Stomach (tissue), 9 donors: ENCODE measurements around the gene DOCK2. TPM values are rescaled to one million over a fixed set of nuclear protein-coding genes. Genes with fewer than 3 reads are reported as not detected.
A peak's percentile ranks its signal among the peaks of the same experiment; 100 is the strongest.

ENCODE experiments used
- DNase-seq, 2 donors: peaks; one replicate each; pipeline versions ENCODE4 v3.0.0 to v3.0.0-alpha.2; 2013 to 2019
- H3K27ac ChIP-seq, 5 donors: fragments of 200-600 bp in 4 of 5; sonication (generic) in 4 of 5; one replicate each; pipeline ENCODE4 v1.5.1; 2013 to 2019; ENCODE audit warnings: mild to moderate bottlenecking in 1 of 5, moderate library complexity in 1 of 5
- H3K27me3 ChIP-seq, 3 donors: fragments of 200-600 bp; sonication (generic); one replicate each; pipeline ENCODE4 v1.5.1; 2017 to 2019; ENCODE audit warnings: mixed run types in 1 of 3
- H3K36me3 ChIP-seq, 4 donors: fragments of 200-600 bp; sonication (generic); 1 replicate in 3 of 4; 2 replicates in 1 of 4; pipeline ENCODE4 v1.5.1; 2016 to 2019
- H3K4me1 ChIP-seq, 4 donors: fragments of 200-600 bp; sonication (generic); one replicate each; pipeline ENCODE4 v1.5.1; 2016 to 2019
- H3K4me3 ChIP-seq, 4 donors: fragments of 200-600 bp; sonication (generic) in 3 of 4; one replicate each; pipeline ENCODE4 v1.5.1; 2016 to 2019; ENCODE audit warnings: mild to moderate bottlenecking in 1 of 4
- H3K9me3 ChIP-seq, 4 donors: fragments of 200-600 bp; sonication (generic); one replicate each; pipeline ENCODE4 v1.5.1; 2016 to 2019
- EP300 ChIP-seq: sonication (generic); formaldehyde crosslinking; IDR thresholded peaks from one replicate; pipeline ENCODE4 v1.6.1; 2017; ENCODE audit warnings: antibody characterized with exemption
- POLR2A ChIP-seq, 4 donors: fragments of 450-650 bp; IDR thresholded peaks; one replicate each; pipeline ENCODE4 v1.6.1; 2016; ENCODE audit warnings: antibody characterized with exemption in 4 of 4, control low read depth in 2 of 4, mild to moderate bottlenecking in 1 of 4, moderate library complexity in 1 of 4
- POLR2AphosphoS5 ChIP-seq, 3 donors: sonication (generic); formaldehyde crosslinking; IDR thresholded peaks; one replicate each; pipeline ENCODE4 v1.6.1; 2016; ENCODE audit warnings: antibody characterized with exemption in 3 of 3
- WGBS, 5 donors: extraction: QIAGEN DNeasy Blood & Tissue Kit in 3 of 5; methylation state at CpG; one replicate each; pipeline versions ENCODE4 v1.1.5 to v1.1.7; 2013 to 2018; 5-methylcytosine and 5-hydroxymethylcytosine counted together
- intact Hi-C: fragments of 100-400 bp; cut with DNase I; formaldehyde crosslinking; loops from one replicate; pipeline ENCODE4 v1.15.1; 2023; ENCODE audit warnings: low total_unique reads
- polyA plus RNA-seq, 3 donors: library from polyadenylated mRNA; stranded (reverse); fragments of 200-250 nt; gene quantifications; one replicate each; pipeline ENCODE4 v1.2.3, GENCODE V29; 2013
- total RNA-seq, 5 donors: library from RNA; depleted of rRNA; stranded (reverse); fragments of >200 nt; gene quantifications; one replicate each; pipeline versions ENCODE4 v1.1.0 to v1.2.3, GENCODE V29; 2014 to 2016
- TF ChIP-seq, protein P1 (sequence below), 7 experiments: fragments of 450-650 bp in 4 of 7; fragments of 200-600 bp in 3 of 7; sonication (generic) in 3 of 7; IDR thresholded peaks; one replicate each; pipeline ENCODE4 v1.5.1; 2016 to 2019; ENCODE audit warnings: antibody characterized with exemption in 7 of 7, control low read depth in 2 of 7, mild to moderate bottlenecking in 1 of 7
- donor health status: healthy with polysubstance abuse.
- donor health status: Bipolar disorder and iron deficiency.
- donor health status: healthy.

Gene DOCK2
- total and polyA plus RNA-seq, 8 donors = 2.1 to 50.2 (median 8.5) TPM

DNA sequence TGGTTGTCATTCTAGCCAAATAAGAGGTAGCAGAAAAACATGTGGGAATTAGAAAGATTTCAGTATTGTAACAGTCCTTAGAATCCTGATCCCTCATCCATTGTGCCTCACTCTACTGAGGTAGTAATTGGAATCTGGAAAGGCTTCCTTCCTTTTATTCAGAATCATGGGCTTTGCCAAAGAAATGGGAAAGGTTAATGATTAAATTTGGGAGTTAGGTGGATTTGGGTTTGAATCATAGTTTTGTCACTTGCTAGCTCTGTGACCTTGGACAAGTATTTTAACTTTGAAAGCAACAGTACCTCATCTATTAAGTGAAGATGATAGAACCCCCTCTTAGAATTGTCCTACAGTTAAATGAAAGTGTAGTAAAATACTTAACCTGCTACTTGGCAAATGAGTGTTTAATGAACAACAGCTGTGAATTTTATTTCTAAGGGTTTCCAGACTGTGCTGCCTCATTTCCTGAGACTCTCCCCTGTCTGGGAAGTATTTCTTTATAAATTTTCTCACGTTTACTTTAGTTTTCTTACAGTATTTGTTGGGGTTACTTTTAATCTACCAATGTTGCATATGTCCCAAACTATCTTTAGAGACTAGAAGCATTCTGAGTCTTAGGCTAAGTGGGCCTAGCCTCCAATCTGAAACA lies 41.8 kb upstream of the DOCK2 start:
- intact Hi-C loops = no loop called here
- H3K4me1 ChIP-seq = peaks cover 0 to 7% (median 0%) of the 10 kb centered on the region in 4 donors
- H3K27ac ChIP-seq = no peak overlapping the region
- no peaks in the 10 kb centered on the region for H3K27me3 ChIP-seq
- H3K9me3 ChIP-seq = no peaks in the 10 kb centered on the region
- H3K4me3 ChIP-seq = no peak overlapping the region
- WGBS, 5 donors = 82 to 97% (median 88%) methylated on average over 1 of the region's 1 CpG
- TF ChIP-seq, protein P1, sequence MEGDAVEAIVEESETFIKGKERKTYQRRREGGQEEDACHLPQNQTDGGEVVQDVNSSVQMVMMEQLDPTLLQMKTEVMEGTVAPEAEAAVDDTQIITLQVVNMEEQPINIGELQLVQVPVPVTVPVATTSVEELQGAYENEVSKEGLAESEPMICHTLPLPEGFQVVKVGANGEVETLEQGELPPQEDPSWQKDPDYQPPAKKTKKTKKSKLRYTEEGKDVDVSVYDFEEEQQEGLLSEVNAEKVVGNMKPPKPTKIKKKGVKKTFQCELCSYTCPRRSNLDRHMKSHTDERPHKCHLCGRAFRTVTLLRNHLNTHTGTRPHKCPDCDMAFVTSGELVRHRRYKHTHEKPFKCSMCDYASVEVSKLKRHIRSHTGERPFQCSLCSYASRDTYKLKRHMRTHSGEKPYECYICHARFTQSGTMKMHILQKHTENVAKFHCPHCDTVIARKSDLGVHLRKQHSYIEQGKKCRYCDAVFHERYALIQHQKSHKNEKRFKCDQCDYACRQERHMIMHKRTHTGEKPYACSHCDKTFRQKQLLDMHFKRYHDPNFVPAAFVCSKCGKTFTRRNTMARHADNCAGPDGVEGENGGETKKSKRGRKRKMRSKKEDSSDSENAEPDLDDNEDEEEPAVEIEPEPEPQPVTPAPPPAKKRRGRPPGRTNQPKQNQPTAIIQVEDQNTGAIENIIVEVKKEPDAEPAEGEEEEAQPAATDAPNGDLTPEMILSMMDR (IDR thresholded peaks at IDR 0.05) = no peak
- no peak for TF ChIP-seq POLR2AphosphoS5 (IDR thresholded peaks at IDR 0.05)
- no peak for TF ChIP-seq EP300
- TF ChIP-seq POLR2A (IDR thresholded peaks at IDR 0.05) = no peak
- DNase-seq = no peak
- peaks cover 3 to 92% (median 81%) of the 10 kb centered on the region in 4 donors for H3K36me3 ChIP-seq

DNA sequence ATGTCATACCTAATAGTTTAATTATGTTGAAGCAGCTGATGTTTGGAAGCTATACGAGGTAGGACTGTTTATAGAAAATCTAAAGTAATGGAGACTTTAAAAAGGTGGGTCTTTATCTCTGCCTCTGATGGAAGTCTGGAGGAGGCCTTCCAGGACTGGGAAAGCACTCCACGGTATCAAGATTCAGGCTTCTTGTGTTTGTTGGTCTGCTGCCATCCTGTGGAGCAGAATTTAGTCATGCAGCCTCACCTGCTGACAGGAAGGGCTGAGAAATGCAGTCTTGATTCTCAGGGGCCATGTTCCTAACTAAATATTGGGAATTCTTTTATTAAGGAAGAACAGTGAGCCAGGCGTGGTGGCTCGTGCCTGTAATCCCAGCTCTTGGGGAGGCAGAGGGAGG lies 37.6 kb upstream of the DOCK2 start:
- WGBS, 5 donors = 31 to 66% (median 61%) methylated on average over 4 of the region's 4 CpGs
- no peak overlapping the region for H3K27ac ChIP-seq
- peaks cover 0 to 7% (median 0%) of the 10 kb centered on the region in 4 donors for H3K4me1 ChIP-seq
- no peaks in the 10 kb centered on the region for H3K27me3 ChIP-seq
- no peaks in the 10 kb centered on the region for H3K9me3 ChIP-seq
- peaks cover 15 to 91% (median 77%) of the 10 kb centered on the region in 4 donors for H3K36me3 ChIP-seq
- TF ChIP-seq, protein P1 (IDR thresholded peaks at IDR 0.05) = no peak
- TF ChIP-seq POLR2A (IDR thresholded peaks at IDR 0.05) (no peak), POLR2AphosphoS5 (IDR thresholded peaks at IDR 0.05) (no peak), EP300 (no peak)
- intact Hi-C loops = no loop called here
- DNase-seq = peak in 1 of 2 donors; percentile 31
- no peak overlapping the region for H3K4me3 ChIP-seq

DNA sequence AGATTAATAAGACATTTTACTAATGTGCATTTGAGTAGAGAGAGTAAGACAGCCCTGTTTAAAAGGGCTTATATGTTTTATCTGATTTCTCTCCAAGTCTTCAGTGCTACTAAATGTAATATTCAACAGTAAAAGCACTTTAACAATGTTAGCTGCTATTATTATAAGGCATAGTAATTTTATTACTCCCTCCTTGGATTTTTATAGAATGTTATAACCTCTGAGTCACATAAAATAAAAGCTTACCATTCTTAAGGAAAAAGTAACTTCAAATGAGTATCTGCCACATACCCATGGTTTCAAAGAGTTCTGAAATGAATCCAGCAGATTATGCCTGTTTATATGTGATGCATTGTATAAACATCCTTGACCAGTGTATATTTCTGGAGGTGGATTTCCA lies 34.5 kb upstream of the DOCK2 start:
- TF ChIP-seq POLR2AphosphoS5 (IDR thresholded peaks at IDR 0.05) (no peak), EP300 (no peak), POLR2A (IDR thresholded peaks at IDR 0.05) (no peak)
- TF ChIP-seq, protein P1 (IDR thresholded peaks at IDR 0.05) = no peak
- H3K9me3 ChIP-seq = no peaks in the 10 kb centered on the region
- H3K4me1 ChIP-seq = peaks cover 0 to 7% (median 0%) of the 10 kb centered on the region in 4 donors
- peaks cover 15 to 66% (median 52%) of the 10 kb centered on the region in 4 donors for H3K36me3 ChIP-seq
- intact Hi-C loops = no loop called here
- no peak overlapping the region for H3K4me3 ChIP-seq
- no peak overlapping the region for H3K27ac ChIP-seq
- H3K27me3 ChIP-seq = no peaks in the 10 kb centered on the region
- DNase-seq = no peak

DNA sequence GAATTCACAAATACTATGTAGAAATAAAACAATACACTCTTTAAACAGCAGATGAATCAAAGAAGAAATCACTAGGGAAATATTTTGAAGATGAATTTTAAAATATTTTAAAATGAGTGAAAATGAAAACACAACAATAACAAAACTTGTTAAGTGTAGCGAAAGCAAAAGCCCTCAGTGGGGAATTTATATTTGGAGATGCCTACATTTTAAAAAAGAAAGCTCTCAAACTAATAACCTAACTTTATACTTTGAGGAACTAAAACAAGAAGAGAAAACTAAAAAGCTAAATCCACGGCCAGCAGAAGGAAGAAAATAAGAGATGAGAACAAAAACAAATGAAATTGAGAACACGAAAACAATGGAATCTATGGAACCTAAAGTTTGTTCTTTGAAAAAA lies 30.8 kb upstream of the DOCK2 start:
- Histone ChIP-seq H3K27me3 (no peaks in the 10 kb centered on the region), H3K9me3 (peaks cover 0 to 7% (median 1%) of the 10 kb centered on the region in 4 donors), H3K36me3 (peaks cover 4 to 35% (median 24%) of the 10 kb centered on the region in 4 donors), H3K4me3 (no peak overlapping the region), H3K4me1 (no peaks in the 10 kb centered on the region), H3K27ac (no peak overlapping the region)
- no peak for DNase-seq
- TF ChIP-seq, protein P1 (IDR thresholded peaks at IDR 0.05) = no peak
- no peak for TF ChIP-seq POLR2A (IDR thresholded peaks at IDR 0.05)
- no peak for TF ChIP-seq EP300
- TF ChIP-seq POLR2AphosphoS5 (IDR thresholded peaks at IDR 0.05) = no peak
- WGBS, 5 donors = 89 to 92% (median 91%) methylated on average over 3 of the region's 3 CpGs
- intact Hi-C loops = no loop called here
